Kasumi-1 (cell line): ENCODE results near the gene VCP.
A peak's percentile ranks its signal among the peaks of the same experiment; 100 is the strongest.

Experiments
- DNase-seq, 2 experiments: peaks; one replicate each; lab custom pipeline; 2025; lab: John Stamatoyannopoulos, UW

The VCP gene

GRCh38 chr9:35060548-35061207, 11.7 kb downstream of the VCP start:
- no peak for DNase-seq

- no peak for DNase-seq
These were observed 13.0 kb downstream of the VCP start for GRCh38 chr9:35059438-35059837.

- DNase-seq, result no peak
These were observed 15.2 kb downstream of the VCP start for GRCh38 chr9:35057271-35057620.

- no peak for DNase-seq
These were observed 15.7 kb downstream of the VCP start for GRCh38 chr9:35056571-35057270.

GRCh38 chr9:35054871-35055644, 17.4 kb downstream of the VCP start:
- no peak for DNase-seq

GRCh38 chr9:35054185-35054835, 18.1 kb downstream of the VCP start:
- no peak for DNase-seq

- DNase-seq, result peak; percentile 62 to 75
These were observed 21.1 kb downstream of the VCP start for GRCh38 chr9:35051069-35051967.

- DNase-seq, result no peak
These were observed 23.9 kb downstream of the VCP start for GRCh38 chr9:35048511-35048910.

- no peak for DNase-seq
These were observed 28.4 kb downstream of the VCP start for GRCh38 chr9:35044071-35044470.

- no peak for DNase-seq
These were observed 29.4 kb downstream of the VCP start for GRCh38 chr9:35042891-35043545.

- DNase-seq, result peak; percentile 12 to 46
These were observed 30.3 kb downstream of the VCP start for GRCh38 chr9:35042081-35042604.

- DNase-seq, result no peak
These were observed 36.3 kb downstream of the VCP start for GRCh38 chr9:35035851-35036701.

GRCh38 chr9:35033101-35033500, 39.3 kb downstream of the VCP start:
- DNase-seq, result no peak

- DNase-seq, result no peak
These were observed 42.6 kb downstream of the VCP start for GRCh38 chr9:35029852-35030251.

GRCh38 chr9:35029241-35029640, 43.2 kb downstream of the VCP start:
- no peak for DNase-seq

- no peak for DNase-seq
These were observed 44.1 kb downstream of the VCP start for GRCh38 chr9:35028341-35028740.

GRCh38 chr9:35027860-35028259, 44.6 kb downstream of the VCP start:
- no peak for DNase-seq

- no peak for DNase-seq
These were observed 45.1 kb downstream of the VCP start for GRCh38 chr9:35027374-35027773.

- peak; percentile 24 to 28 for DNase-seq
These were observed 45.8 kb downstream of the VCP start for GRCh38 chr9:35026671-35027070.

GRCh38 chr9:35023443-35023842, 49.0 kb downstream of the VCP start:
- DNase-seq, result peak; percentile 83 to 84
